B cell (primary cell): Measurements from ENCODE around the gene PNMA8C.

Experiments
- CTCF ChIP-seq: fragments of 200-600 bp; IDR thresholded peaks from one replicate; pipeline ENCODE4 v1.8.0; 2022; ENCODE audit warnings: antibody characterized with exemption, mild to moderate bottlenecking
- EZH2 ChIP-seq: IDR thresholded peaks from 2 replicates; pipeline ENCODE4 v1.6.1; 2012; ENCODE audit warnings: borderline replicate concordance, low read depth, mild to moderate bottlenecking, moderate library complexity, low read length; ENCODE audit not compliant: insufficient read depth, poor library complexity, severe bottlenecking

GRCh38 chr19:46423188-46423587, 5.5 kb downstream of the PNMA8C start:
- TF ChIP-seq EZH2 (no peak), CTCF (no peak)
